HG02840 (cell line): ENCODE data around the gene LHX3.

Experiments used
- ATAC-seq: cut with Tn5 transposase; IDR thresholded peaks from one replicate; pipeline ENCODE4 v1.9.1; 2021; ENCODE audit warnings: mild to moderate bottlenecking, moderate library complexity, moderate number of reproducible peaks; ENCODE audit not compliant: unreplicated experiment, low FRiP score

The LHX3 gene

GRCh38 chr9:136194540-136194939 lies 10.4 kb downstream of the LHX3 start:
- no peak for ATAC-seq

- ATAC-seq: no peak
Measured at GRCh38 chr9:136193891-136194279, 11.0 kb downstream of the LHX3 start.

GRCh38 chr9:136193127-136193890 lies 11.6 kb downstream of the LHX3 start:
- ATAC-seq: no peak

GRCh38 chr9:136192289-136193126 lies 12.4 kb downstream of the LHX3 start:
- ATAC-seq: no peak

GRCh38 chr9:136191960-136192286 lies 13.0 kb downstream of the LHX3 start:
- no peak for ATAC-seq

GRCh38 chr9:136191099-136191959 lies 13.6 kb downstream of the LHX3 start:
- no peak for ATAC-seq

- ATAC-seq: no peak
Measured at GRCh38 chr9:136190656-136191055, 14.3 kb downstream of the LHX3 start.

- ATAC-seq: no peak
Measured at GRCh38 chr9:136190237-136190601, 14.7 kb downstream of the LHX3 start.

- ATAC-seq: no peak
Measured at GRCh38 chr9:136189394-136190236, 15.3 kb downstream of the LHX3 start.

GRCh38 chr9:136187683-136188586 lies 17.0 kb downstream of the LHX3 start:
- no peak for ATAC-seq

GRCh38 chr9:136187197-136187596 lies 17.7 kb downstream of the LHX3 start:
- no peak for ATAC-seq

GRCh38 chr9:136186386-136186785 lies 18.5 kb downstream of the LHX3 start:
- ATAC-seq: no peak

GRCh38 chr9:136185596-136186366 lies 19.1 kb downstream of the LHX3 start:
- no peak for ATAC-seq

GRCh38 chr9:136185066-136185465 lies 19.9 kb downstream of the LHX3 start:
- no peak for ATAC-seq

- ATAC-seq: no peak
Measured at GRCh38 chr9:136182850-136183422, 22.0 kb downstream of the LHX3 start.

GRCh38 chr9:136182420-136182787 lies 22.5 kb downstream of the LHX3 start:
- ATAC-seq: no peak

GRCh38 chr9:136181784-136182419 lies 23.0 kb downstream of the LHX3 start:
- ATAC-seq: no peak

- no peak for ATAC-seq
Measured at GRCh38 chr9:136180586-136180985, 24.3 kb downstream of the LHX3 start.
